ENCODE measurements around the gene SHISA6.

DNA sequence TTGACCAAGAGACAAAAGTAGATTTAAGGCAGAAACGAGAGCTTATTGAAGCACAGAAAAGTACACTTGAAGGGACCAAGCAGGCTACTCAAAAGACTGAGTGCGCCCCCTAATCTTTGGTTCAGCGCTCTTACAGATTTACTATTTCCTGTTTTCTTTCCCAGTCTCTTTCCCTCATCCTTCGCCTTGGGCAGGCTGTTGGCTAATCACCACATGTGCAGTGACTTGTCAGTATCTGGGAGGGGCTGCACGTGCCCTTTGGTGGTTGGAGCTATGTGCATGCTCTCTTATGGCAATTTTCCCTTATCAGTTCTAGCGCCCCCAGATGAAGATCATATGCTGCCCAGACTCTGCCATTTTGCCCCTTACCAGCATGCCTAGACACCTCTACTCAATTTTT, 35.4 kb upstream of the SHISA6 start:
- TF ChIP-seq, protein P1, sequence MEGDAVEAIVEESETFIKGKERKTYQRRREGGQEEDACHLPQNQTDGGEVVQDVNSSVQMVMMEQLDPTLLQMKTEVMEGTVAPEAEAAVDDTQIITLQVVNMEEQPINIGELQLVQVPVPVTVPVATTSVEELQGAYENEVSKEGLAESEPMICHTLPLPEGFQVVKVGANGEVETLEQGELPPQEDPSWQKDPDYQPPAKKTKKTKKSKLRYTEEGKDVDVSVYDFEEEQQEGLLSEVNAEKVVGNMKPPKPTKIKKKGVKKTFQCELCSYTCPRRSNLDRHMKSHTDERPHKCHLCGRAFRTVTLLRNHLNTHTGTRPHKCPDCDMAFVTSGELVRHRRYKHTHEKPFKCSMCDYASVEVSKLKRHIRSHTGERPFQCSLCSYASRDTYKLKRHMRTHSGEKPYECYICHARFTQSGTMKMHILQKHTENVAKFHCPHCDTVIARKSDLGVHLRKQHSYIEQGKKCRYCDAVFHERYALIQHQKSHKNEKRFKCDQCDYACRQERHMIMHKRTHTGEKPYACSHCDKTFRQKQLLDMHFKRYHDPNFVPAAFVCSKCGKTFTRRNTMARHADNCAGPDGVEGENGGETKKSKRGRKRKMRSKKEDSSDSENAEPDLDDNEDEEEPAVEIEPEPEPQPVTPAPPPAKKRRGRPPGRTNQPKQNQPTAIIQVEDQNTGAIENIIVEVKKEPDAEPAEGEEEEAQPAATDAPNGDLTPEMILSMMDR (IDR thresholded peaks at IDR 0.05; ENCODE audit: insufficient read depth, low read depth, low read length): no peak
- no peak for TF ChIP-seq EZH2 (IDR thresholded peaks at IDR 0.05; ENCODE audit: insufficient read depth, low read length)

Measured in astrocyte (in vitro differentiated cells and primary cell).